GM12878 (cell line): ENCODE measurements around the gene CRTC3. TPM values are rescaled to one million over a fixed set of nuclear protein-coding genes. Genes with fewer than 3 reads are reported as not detected.

Experiments
- ATF2 ChIP-seq: IDR thresholded peaks from 2 replicates; pipeline ENCODE4 v1.6.1; 2012; ENCODE audit warnings: low read length, inconsistent platforms
- PAX5 ChIP-seq: IDR thresholded peaks from 2 replicates; pipeline ENCODE4 v1.6.1; 2011; ENCODE audit warnings: low read depth, low read length, borderline replicate concordance
- PBX3 ChIP-seq: IDR thresholded peaks from 2 replicates; pipeline ENCODE4 v1.6.1; 2011; ENCODE audit warnings: mild to moderate bottlenecking, low read depth, low read length, moderate library complexity; ENCODE audit not compliant: insufficient replicate concordance
- RELB ChIP-seq: fragments of 450-650 bp; IDR thresholded peaks from 2 replicates; pipeline ENCODE4 v1.6.1; 2017; ENCODE audit warnings: low read depth, mild to moderate bottlenecking, moderate library complexity
- SMAD5 ChIP-seq: IDR thresholded peaks from 2 replicates; pipeline ENCODE4 v1.6.1; 2016; ENCODE audit warnings: antibody characterized with exemption, low read depth
- ZBTB33 ChIP-seq: fragments of 450-650 bp; IDR thresholded peaks from 2 replicates; pipeline ENCODE4 v1.6.1; 2017; ENCODE audit warnings: mild to moderate bottlenecking
- polyA plus RNA-seq, 11 experiments: library from polyadenylated mRNA; depleted of rRNA in 4 of 11; unstranded in 6 of 11; stranded (reverse) in 5 of 11; fragments of >200 nt; fragmentation: Nextera tagmentation in 4 of 11; fragmentation: Illumina TruSeq in 1 of 11; extraction: Ambion mirVana in 4 of 11; extraction: Trizol in 1 of 11; gene quantifications; 1 replicate in 1 of 11; 2 replicates in 10 of 11; pipeline versions ENCODE4 v1.2.1 to v1.2.3, GENCODE V29; 2011 to 2016; ENCODE audit warnings: inconsistent platforms in 2 of 11, missing spikeins in 2 of 11, low read depth in 1 of 11
- total RNA-seq, 4 experiments: library from RNA; depleted of rRNA in 3 of 4; stranded (reverse); fragments of >200 nt in 3 of 4; fragmentation: Illumina TruSeq in 1 of 4; extraction: Trizol in 1 of 4; gene quantifications; 2 replicates each; pipeline versions ENCODE4 v1.2.1 to v1.2.3, GENCODE V29; 2013 to 2021

Gene CRTC3
- total and polyA plus RNA-seq, 10 of the 15 experiments (the other 5 are each of a cell fraction or from before 2014, with no cell fraction given): 3.5 to 36.9 (median 18.9) TPM

- TF ChIP-seq ATF2 (no peak), RELB (no peak), ZBTB33 (no peak), SMAD5 (no peak), PBX3 (no peak), PAX5 (no peak)
Measured at GRCh38 chr15:90637693-90638092, 108.0 kb downstream of the CRTC3 start (continued).
